D341Med (cell line): ENCODE data around the gene MAP4.
"Not testable (repeated sequence)": the region's sequence is repeated elsewhere in the genome, so short reads cannot be mapped to it uniquely, and the experiment has no call there.

ENCODE experiments used
- DNase-seq: peaks from one replicate; pipeline ENCODE4 v3.0.0; 2012; ENCODE audit warnings: low spot score

MAP4 gene

GRCh38 chr3:47846186-47846879, 169.9 kb downstream of the MAP4 start:
- peak; percentile 47 for DNase-seq

- DNase-seq, result no peak
These were observed 174.3 kb downstream of the MAP4 start for GRCh38 chr3:47841786-47842349.

DNA sequence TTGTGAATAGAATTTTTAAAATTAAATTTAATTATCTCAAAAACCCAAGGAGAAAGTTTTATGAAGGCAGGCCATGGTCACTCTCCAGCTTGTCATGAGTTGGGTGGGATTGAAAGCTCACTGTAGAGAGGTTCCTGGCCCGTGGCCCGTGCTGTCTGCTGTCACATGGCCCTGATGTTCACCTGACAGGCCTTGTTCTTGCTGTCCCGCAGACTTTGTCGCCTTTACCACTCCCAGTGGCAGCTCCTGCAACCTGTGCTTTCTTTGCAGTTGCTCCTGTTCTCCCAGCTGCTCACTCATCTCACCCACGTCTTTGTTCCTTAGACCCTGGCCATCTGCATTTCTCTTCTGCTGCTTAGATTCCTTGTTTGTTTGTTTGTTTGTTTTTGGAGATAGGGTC, 177.7 kb downstream of the MAP4 start:
- no peak for DNase-seq

DNA sequence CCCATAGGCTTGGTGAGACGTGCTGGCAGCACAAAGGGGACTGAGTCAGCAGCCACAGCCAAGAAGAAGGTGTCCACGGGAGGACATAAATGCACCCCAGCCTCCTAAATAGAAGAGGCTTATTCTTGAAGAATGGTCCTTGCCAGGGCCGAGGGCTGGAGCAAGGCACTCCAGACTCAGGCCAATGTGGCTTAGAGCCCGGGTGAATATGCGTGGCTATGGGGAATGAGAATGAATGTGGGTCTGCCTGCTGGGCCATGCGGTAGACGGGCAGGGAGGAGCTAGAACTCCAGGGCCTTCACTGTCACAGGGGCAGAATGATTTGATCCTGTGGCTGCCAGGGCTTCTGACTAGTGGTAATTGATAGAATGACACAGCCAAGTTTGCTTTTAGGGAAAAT, 179.2 kb downstream of the MAP4 start:
- no peak for DNase-seq

DNA sequence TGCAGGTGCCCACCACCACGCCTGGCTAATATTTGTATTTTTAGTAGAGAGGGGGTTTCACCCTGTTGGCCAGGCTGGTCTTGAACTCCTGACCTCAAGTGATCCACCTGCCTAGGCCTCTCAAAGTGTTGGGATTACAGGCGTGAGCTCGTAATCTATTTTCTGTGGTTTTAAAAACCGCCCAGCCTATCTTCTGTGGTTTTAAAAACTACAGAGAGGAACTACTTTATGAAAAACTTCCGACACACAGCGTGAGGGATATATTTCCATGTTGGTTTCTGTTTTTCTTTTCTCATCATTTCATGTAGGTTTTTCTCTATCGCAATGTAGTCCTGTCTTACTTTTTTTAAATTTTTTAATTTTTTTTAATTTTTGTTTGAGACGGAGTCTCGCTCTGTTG, 186.7 kb downstream of the MAP4 start:
- DNase-seq, result not testable (repeated sequence)

DNA sequence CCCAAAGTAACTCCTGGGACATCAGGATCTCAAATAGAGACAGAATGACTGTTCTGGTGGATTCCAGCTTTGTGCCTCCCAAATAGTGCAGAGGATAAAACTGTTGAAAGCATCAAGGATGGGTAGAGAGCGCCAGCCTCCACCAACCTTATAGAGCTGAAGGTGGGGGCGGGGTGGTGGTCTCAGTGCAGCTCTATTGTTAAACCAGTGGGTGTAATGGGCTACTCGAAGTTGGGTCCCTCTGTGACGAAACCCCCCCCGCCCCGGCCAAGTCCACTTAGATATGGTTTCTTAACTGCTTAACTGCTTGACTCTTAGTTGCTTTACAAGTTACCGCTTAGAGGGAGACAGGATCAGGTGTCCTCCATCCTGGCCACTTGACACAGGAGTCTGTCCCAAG, 190.6 kb downstream of the MAP4 start:
- no peak for DNase-seq

- DNase-seq, result peak; percentile 98
These were observed 191.4 kb downstream of the MAP4 start for GRCh38 chr3:47824541-47825473.

DNA sequence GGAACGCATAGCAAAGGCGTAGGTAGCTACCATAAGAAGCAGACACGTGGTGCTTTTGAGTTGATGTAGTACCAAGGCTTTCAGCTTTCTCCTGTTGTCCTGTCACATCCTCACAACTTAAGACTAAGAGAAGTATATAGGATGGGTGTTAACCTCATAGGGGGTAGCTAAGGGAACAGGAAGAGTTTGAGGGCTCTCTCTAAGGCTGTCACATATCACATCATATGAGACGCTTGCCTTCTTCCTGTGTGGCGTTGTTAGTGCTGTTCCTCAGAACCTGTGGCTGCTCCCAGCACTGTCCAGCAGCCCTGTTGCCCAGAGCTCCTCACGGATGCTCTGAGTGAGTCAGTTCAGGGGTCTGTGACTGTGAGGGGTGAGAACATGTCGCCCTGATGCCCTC, 198.6 kb downstream of the MAP4 start:
- DNase-seq, result no peak

- DNase-seq, result no peak
These were observed 202.6 kb downstream of the MAP4 start for GRCh38 chr3:47813551-47814177.

DNA sequence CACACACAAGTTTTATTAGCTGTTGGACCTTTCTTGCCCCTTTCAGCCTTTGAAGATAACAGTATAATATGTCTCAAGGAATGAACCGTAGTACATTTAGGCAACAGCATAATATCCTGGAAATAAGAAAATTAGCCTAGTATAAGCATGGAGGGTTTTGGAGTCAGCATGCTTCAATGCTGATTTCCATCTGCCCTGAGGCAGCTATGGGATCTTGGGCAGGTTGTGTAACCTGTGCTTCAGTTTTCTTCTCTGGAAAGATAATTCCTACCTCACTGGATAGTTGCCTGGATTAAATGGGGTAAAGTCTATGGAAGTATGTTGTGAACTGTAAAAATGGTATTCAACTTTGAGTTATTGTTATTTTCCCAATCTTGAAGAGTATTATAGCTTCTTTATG, 211.6 kb downstream of the MAP4 start:
- DNase-seq, result no peak

DNA sequence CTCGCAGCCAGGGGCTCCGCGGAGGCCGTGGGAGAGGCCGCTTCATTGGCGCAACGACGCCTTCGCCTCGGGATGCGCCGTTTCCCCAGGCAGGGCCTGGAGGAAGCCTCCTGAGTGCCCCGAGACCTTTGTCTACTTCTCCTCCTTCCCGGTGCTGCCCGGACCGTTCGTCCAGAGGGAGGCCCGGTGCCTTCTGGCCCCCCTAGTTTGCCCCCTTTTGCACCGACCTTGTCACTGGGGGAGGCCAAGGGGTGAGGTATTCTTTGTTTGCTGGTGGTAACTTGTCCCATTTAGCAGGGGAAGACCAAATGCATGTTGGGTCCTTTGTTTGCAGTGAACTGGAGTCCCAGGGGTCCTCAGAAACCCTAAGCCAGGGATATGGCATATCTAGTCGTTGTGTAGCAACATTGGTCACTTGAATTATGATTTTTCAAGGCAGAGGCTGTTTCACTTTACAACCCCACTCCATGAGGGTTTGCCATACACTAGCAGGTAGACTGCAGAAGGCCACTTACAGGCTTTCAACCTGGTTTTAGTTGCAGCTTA, 212.7 kb downstream of the MAP4 start:
- no peak for DNase-seq

DNA sequence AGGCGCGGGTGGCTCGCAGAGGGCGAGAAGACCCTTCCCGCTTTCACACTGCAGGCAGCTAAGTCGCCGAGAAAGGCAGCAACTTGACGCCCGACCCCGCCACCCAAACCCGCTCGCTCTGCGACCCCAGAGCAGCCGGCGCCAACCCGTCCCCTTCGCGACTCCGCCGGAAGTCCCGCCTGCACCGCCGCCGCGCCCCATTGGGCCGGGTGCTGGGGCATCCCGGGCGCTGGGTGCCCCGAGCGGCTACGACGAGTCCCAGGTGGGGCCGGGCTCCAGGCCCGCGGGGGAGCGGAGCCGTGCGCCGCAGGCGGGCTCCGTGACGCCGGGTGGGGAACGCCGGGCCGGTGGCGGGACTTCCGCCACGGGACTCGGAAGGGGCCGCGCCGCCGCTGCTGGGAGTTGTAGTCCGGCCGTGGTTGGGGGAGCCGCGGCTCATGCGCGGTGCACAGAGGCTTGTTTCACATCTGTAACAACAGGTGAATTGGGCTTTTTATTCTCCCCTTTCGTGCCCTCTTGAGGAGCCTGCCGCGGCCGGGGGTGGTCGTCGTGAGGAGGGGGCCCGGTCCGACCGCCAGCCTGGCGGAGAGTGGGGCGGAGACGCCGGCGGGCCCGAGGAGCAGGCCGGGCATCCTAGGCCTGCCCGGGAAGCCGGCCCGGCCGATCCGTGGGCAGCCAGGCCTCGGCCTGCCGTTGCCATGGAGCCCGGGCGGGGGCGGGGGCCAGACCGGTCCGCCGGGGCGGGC, 213.3 kb downstream of the MAP4 start, which contains the start of gene DHX30:
Gene DHX30, plus strand, starts transcription at position 405 of the 746 bp plus-strand sequence. CDS start 7,546 bp downstream, outside the sequence.
- DNase-seq, result peak; percentile 95
